ENCODE results near the gene AMOTL1. TPM values are rescaled to one million over a fixed set of nuclear protein-coding genes. Genes with fewer than 3 reads are reported as not detected.

AMOTL1 gene
- total RNA-seq, 1 donor from 2014 or later: 35.9 TPM

GRCh38 chr11:94796190-94796580, 28.0 kb downstream of the AMOTL1 start:
- no peak overlapping the region for H3K4me3 Mint-ChIP-seq (ENCODE audit: unreplicated experiment)
- peaks cover 12% of the 10 kb centered on the region for H3K36me3 Mint-ChIP-seq (ENCODE audit: low read depth, unreplicated experiment)
- DNase-seq (ENCODE audit: low spot score): no peak
- H3K9me3 Mint-ChIP-seq (ENCODE audit: unreplicated experiment): no peaks in the 10 kb centered on the region
- peaks cover 4% of the 10 kb centered on the region for H3K27me3 Mint-ChIP-seq (ENCODE audit: unreplicated experiment)
- peaks cover 19% of the 10 kb centered on the region for H3K4me1 Mint-ChIP-seq (ENCODE audit: unreplicated experiment)
- H3K27ac Mint-ChIP-seq (ENCODE audit: unreplicated experiment): no peak overlapping the region
- no peak for TF ChIP-seq CTCF (IDR thresholded peaks at IDR 0.05; ENCODE audit: unreplicated experiment)

GRCh38 chr11:94796863-94797262, 28.7 kb downstream of the AMOTL1 start:
- Mint-ChIP-seq H3K36me3 (ENCODE audit: low read depth, unreplicated experiment) (peaks cover 17% of the 10 kb centered on the region), H3K4me1 (ENCODE audit: unreplicated experiment) (peaks cover 19% of the 10 kb centered on the region), H3K9me3 (ENCODE audit: unreplicated experiment) (no peaks in the 10 kb centered on the region), H3K27ac (ENCODE audit: unreplicated experiment) (no peak overlapping the region), H3K27me3 (ENCODE audit: unreplicated experiment) (peaks cover 4% of the 10 kb centered on the region), H3K4me3 (ENCODE audit: unreplicated experiment) (no peak overlapping the region)
- DNase-seq (ENCODE audit: low spot score): no peak
- no peak for TF ChIP-seq CTCF (IDR thresholded peaks at IDR 0.05; ENCODE audit: unreplicated experiment)

- Mint-ChIP-seq H3K9me3 (ENCODE audit: unreplicated experiment) (no peaks in the 10 kb centered on the region), H3K36me3 (ENCODE audit: low read depth, unreplicated experiment) (peaks cover 21% of the 10 kb centered on the region), H3K27ac (ENCODE audit: unreplicated experiment) (no peak overlapping the region)
Measured at GRCh38 chr11:94799726-94800125, 31.6 kb downstream of the AMOTL1 start.

GRCh38 chr11:94800414-94800813, 32.3 kb downstream of the AMOTL1 start:
- DNase-seq (ENCODE audit: low spot score): no peak
- Mint-ChIP-seq H3K27ac (ENCODE audit: unreplicated experiment) (no peak overlapping the region), H3K9me3 (ENCODE audit: unreplicated experiment) (no peaks in the 10 kb centered on the region), H3K27me3 (ENCODE audit: unreplicated experiment) (peaks cover 4% of the 10 kb centered on the region), H3K36me3 (ENCODE audit: low read depth, unreplicated experiment) (peaks cover 23% of the 10 kb centered on the region), H3K4me1 (ENCODE audit: unreplicated experiment) (peaks cover 1% of the 10 kb centered on the region), H3K4me3 (ENCODE audit: unreplicated experiment) (no peak overlapping the region)
- no peak for TF ChIP-seq CTCF (IDR thresholded peaks at IDR 0.05; ENCODE audit: unreplicated experiment)

More at GRCh38 chr11:94799726-94800125, 31.6 kb downstream of the AMOTL1 start:
- Mint-ChIP-seq H3K4me1 (ENCODE audit: unreplicated experiment) (peaks cover 7% of the 10 kb centered on the region), H3K4me3 (ENCODE audit: unreplicated experiment) (no peak overlapping the region), H3K27me3 (ENCODE audit: unreplicated experiment) (peaks cover 4% of the 10 kb centered on the region)
- TF ChIP-seq CTCF (IDR thresholded peaks at IDR 0.05; ENCODE audit: unreplicated experiment): no peak
- DNase-seq (ENCODE audit: low spot score): no peak

GRCh38 chr11:94801866-94802460, 33.8 kb downstream of the AMOTL1 start:
- no peaks in the 10 kb centered on the region for H3K9me3 Mint-ChIP-seq (ENCODE audit: unreplicated experiment)
- DNase-seq (ENCODE audit: low spot score): no peak
- H3K27ac Mint-ChIP-seq (ENCODE audit: unreplicated experiment): no peak overlapping the region
- peaks cover 25% of the 10 kb centered on the region for H3K36me3 Mint-ChIP-seq (ENCODE audit: low read depth, unreplicated experiment)
- H3K4me3 Mint-ChIP-seq (ENCODE audit: unreplicated experiment): no peak overlapping the region
- peaks cover 4% of the 10 kb centered on the region for H3K27me3 Mint-ChIP-seq (ENCODE audit: unreplicated experiment)
- no peaks in the 10 kb centered on the region for H3K4me1 Mint-ChIP-seq (ENCODE audit: unreplicated experiment)
- no peak for TF ChIP-seq CTCF (IDR thresholded peaks at IDR 0.05; ENCODE audit: unreplicated experiment)
